Right lobe of liver (tissue), 6 donors: ENCODE results near the gene LNX1. TPM values are rescaled to one million over a fixed set of nuclear protein-coding genes. Genes with fewer than 3 reads are reported as not detected.
A peak's percentile ranks its signal among the peaks of the same experiment; 100 is the strongest.

Source experiments
- ATAC-seq, 4 donors: fragments of 200-7000 bp; cut with Tn5 transposase; one replicate each; pipeline ENCODE4 v1.9.1; 2020; ENCODE audit warnings: mild to moderate bottlenecking in 4 of 4, moderate library complexity in 4 of 4
- DNase-seq, 3 donors: peaks; one replicate each; pipeline ENCODE4 v3.0.0-alpha.2; 2020
- H3K27ac ChIP-seq, 3 donors: fragments of 200-600 bp; one replicate each; pipeline ENCODE4 v1.8.0; 2022
- H3K27me3 ChIP-seq, 2 donors: fragments of 200-600 bp; one replicate each; pipeline ENCODE4 v1.8.0; 2022
- H3K36me3 ChIP-seq, 4 donors: fragments of 200-600 bp; sonication (generic) in 1 of 4; one replicate each; pipeline versions ENCODE4 v1.5.1 to v1.8.0; 2017 to 2022; ENCODE audit warnings: control low read depth in 1 of 4
- H3K4me1 ChIP-seq, 4 donors: fragments of 200-600 bp; sonication (generic) in 1 of 4; one replicate each; pipeline versions ENCODE4 v1.5.1 to v1.8.0; 2017 to 2022; ENCODE audit warnings: control low read depth in 1 of 4
- H3K4me3 ChIP-seq, 3 donors: fragments of 200-600 bp; one replicate each; pipeline ENCODE4 v1.8.0; 2022
- H3K9me3 ChIP-seq, 4 donors: fragments of 200-600 bp; sonication (generic) in 1 of 4; one replicate each; pipeline versions ENCODE4 v1.5.1 to v1.8.0; 2017 to 2022; ENCODE audit warnings: control low read depth in 1 of 4
- CTCF ChIP-seq, 4 donors: fragments of 200-600 bp in 3 of 4; fragments of 450-650 bp in 1 of 4; IDR thresholded peaks; one replicate each; pipeline versions ENCODE4 v1.5.1 to v1.8.0; 2016 to 2022; ENCODE audit warnings: antibody characterized with exemption in 4 of 4, mild to moderate bottlenecking in 2 of 4
- POLR2A ChIP-seq: fragments of 450-650 bp; IDR thresholded peaks from one replicate; pipeline ENCODE4 v1.6.1; 2017; ENCODE audit warnings: antibody characterized with exemption, mild to moderate bottlenecking
- WGBS: methylation state at CpG from one replicate; pipeline ENCODE4 v1.1.6; 2018; ENCODE audit warnings: low coverage, low lambda C conversion rate; ENCODE audit not compliant: insufficient coverage; ENCODE audit errors: missing lambda C conversion rate; 5-methylcytosine and 5-hydroxymethylcytosine counted together
- intact Hi-C, 2 donors: fragments of 100-400 bp; cut with DNase I; formaldehyde crosslinking; loops; one replicate each; pipeline versions ENCODE4 v1.11.2 to v1.14.1; 2022
- total RNA-seq, 6 experiments: library from RNA; depleted of rRNA in 2 of 6; stranded (reverse); fragments of >200 nt in 2 of 6; fragmentation: NEBNext Ultra II Directional in 3 of 6; extraction: Animal tissue kit (Norgen Biotek cat#: 25700) in 3 of 6; gene quantifications; one replicate each; pipeline versions ENCODE4 v1.1.0 to v1.2.4, GENCODE V29; 2016 to 2023
- donor health status: DM: no; HTN: yes; CAD: no.
- donor health status: DM: no; HTN: no; CAD: no.
- donor health status: DM: no; HTN: no; CAD: no.
- donor health status: DM: no; HTN: yes; CAD: no.
- donor health status: DM: no; HTN: yes; CAD: no.

The LNX1 gene
- total RNA-seq, 6 experiments from 2014 or later, result 1.3 to 6.0 (median 3.9) TPM

- TF ChIP-seq POLR2A, result no peak
- no peak for TF ChIP-seq CTCF (IDR thresholded peaks at IDR 0.05)
- ATAC-seq (no peak), DNase-seq (no peak)
- Histone ChIP-seq H3K27ac (no peak overlapping the region), H3K4me1 (peaks cover 0 to 13% (median 3%) of the 10 kb centered on the region in 4 donors), H3K4me3 (no peak overlapping the region), H3K9me3 (no peaks in the 10 kb centered on the region), H3K36me3 (no peaks in the 10 kb centered on the region), H3K27me3 (no peaks in the 10 kb centered on the region)
- WGBS, result 97% methylated on average over 3 of the region's 3 CpGs
- intact Hi-C loops, result no loop called here
These were observed 42.6 kb downstream of the LNX1 start for GRCh38 chr4:53548662-53549061.

- WGBS, result 50% methylated on average over 2 of the region's 2 CpGs
- Histone ChIP-seq H3K9me3 (no peaks in the 10 kb centered on the region), H3K36me3 (no peaks in the 10 kb centered on the region), H3K27me3 (no peaks in the 10 kb centered on the region), H3K4me3 (no peak overlapping the region), H3K4me1 (peaks cover 0 to 13% (median 3%) of the 10 kb centered on the region in 4 donors), H3K27ac (no peak overlapping the region)
- ATAC-seq (no peak), DNase-seq (no peak)
- TF ChIP-seq CTCF (IDR thresholded peaks at IDR 0.05) (no peak), POLR2A (no peak)
- intact Hi-C loops, result no loop called here
These were observed 43.3 kb downstream of the LNX1 start for GRCh38 chr4:53547983-53548382.

- no peaks in the 10 kb centered on the region for H3K27me3 ChIP-seq
- intact Hi-C loops, result no loop called here
- DNase-seq, result peak in 2 of 3 donors; percentile 28 to 67
- peaks cover 0 to 13% (median 3%) of the 10 kb centered on the region in 4 donors for H3K4me1 ChIP-seq
- no peak overlapping the region for H3K27ac ChIP-seq
- H3K36me3 ChIP-seq, result no peaks in the 10 kb centered on the region
- no peaks in the 10 kb centered on the region for H3K9me3 ChIP-seq
- no peak overlapping the region for H3K4me3 ChIP-seq
- ATAC-seq, result peak; percentile 91 to 97 (median 96)
- peak in 1 of 4 donors; percentile 12 for TF ChIP-seq CTCF (IDR thresholded peaks at IDR 0.05)
- no peak for TF ChIP-seq POLR2A
- 40% methylated on average over 3 of the region's 3 CpGs for WGBS
These were observed 45.2 kb downstream of the LNX1 start for GRCh38 chr4:53545942-53546581.

GRCh38 chr4:53545273-53545672 is 46.0 kb downstream of the LNX1 start:
- no peak for TF ChIP-seq CTCF (IDR thresholded peaks at IDR 0.05)
- no peak for TF ChIP-seq POLR2A
- intact Hi-C loops, result no loop called here
- ATAC-seq, result no peak
- no CpG with 5 or more reads among the region's 1 CpG for WGBS
- H3K4me3 ChIP-seq, result no peak overlapping the region
- DNase-seq, result no peak
- H3K4me1 ChIP-seq, result peaks cover 0 to 13% (median 3%) of the 10 kb centered on the region in 4 donors
- H3K27me3 ChIP-seq, result no peaks in the 10 kb centered on the region
- H3K36me3 ChIP-seq, result no peaks in the 10 kb centered on the region
- no peak overlapping the region for H3K27ac ChIP-seq
- H3K9me3 ChIP-seq, result no peaks in the 10 kb centered on the region
